Esophagus muscularis mucosa (tissue), 3 donors: Measurements from ENCODE around the gene MBNL1.

Experiments used
- POLR2A ChIP-seq: fragments of 450-650 bp; IDR thresholded peaks from one replicate; pipeline ENCODE4 v1.6.1; 2017; ENCODE audit warnings: antibody characterized with exemption, moderate library complexity, mild to moderate bottlenecking, low read depth
- POLR2AphosphoS5 ChIP-seq, 2 donors: sonication (generic); formaldehyde crosslinking; IDR thresholded peaks; one replicate each; pipeline ENCODE4 v1.6.1; 2017; ENCODE audit warnings: antibody characterized with exemption in 2 of 2
- TF ChIP-seq, protein P1 (sequence below), 3 experiments: fragments of 200-600 bp in 2 of 3; fragments of 450-650 bp in 1 of 3; sonication (generic) in 2 of 3; IDR thresholded peaks; one replicate each; pipeline ENCODE4 v1.5.1; 2017 to 2019; ENCODE audit warnings: antibody characterized with exemption in 3 of 3, mild to moderate bottlenecking in 2 of 3, moderate library complexity in 1 of 3

DNA sequence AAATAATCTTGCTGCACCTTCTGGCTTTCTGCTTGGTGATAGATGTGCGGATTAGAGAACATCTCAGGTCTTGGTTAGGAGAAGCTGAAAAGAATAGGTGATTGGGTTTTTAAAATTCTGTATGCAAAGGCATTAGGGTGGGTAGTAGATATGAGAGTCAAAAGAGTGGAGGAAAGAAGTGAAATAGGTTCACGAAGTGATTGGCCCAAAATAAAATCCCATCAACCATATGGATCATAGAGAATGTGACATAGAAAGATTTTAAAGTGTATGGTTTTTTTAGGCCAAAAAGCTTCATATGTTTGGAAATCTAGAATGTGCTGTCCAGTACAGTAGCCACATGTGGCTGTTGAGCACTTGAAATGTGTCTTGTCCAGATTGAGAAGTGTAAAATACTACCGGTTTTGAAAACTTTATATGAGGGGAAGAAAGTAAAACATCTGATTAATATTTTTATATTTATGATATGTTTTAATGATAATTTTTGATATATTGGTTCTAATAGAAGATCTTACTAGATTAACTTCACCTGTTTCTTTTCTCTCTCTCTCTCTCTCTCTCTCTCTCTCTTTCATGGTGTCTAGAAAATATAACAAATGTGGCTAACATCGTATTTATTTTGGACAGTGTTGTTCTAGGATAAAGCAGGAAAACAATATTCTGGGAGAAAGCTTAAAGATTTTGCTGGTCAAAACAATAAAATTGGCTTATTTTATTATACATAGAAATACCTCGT is 2.9 kb downstream of the MBNL1 start:
- TF ChIP-seq, protein P1, sequence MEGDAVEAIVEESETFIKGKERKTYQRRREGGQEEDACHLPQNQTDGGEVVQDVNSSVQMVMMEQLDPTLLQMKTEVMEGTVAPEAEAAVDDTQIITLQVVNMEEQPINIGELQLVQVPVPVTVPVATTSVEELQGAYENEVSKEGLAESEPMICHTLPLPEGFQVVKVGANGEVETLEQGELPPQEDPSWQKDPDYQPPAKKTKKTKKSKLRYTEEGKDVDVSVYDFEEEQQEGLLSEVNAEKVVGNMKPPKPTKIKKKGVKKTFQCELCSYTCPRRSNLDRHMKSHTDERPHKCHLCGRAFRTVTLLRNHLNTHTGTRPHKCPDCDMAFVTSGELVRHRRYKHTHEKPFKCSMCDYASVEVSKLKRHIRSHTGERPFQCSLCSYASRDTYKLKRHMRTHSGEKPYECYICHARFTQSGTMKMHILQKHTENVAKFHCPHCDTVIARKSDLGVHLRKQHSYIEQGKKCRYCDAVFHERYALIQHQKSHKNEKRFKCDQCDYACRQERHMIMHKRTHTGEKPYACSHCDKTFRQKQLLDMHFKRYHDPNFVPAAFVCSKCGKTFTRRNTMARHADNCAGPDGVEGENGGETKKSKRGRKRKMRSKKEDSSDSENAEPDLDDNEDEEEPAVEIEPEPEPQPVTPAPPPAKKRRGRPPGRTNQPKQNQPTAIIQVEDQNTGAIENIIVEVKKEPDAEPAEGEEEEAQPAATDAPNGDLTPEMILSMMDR (IDR thresholded peaks at IDR 0.05) = no peak
- TF ChIP-seq POLR2AphosphoS5 (IDR thresholded peaks at IDR 0.05) (no peak), POLR2A (no peak)
